HG03175 (cell line): ENCODE results near the gene SAMD11.
A peak's percentile ranks its signal among the peaks of the same experiment; 100 is the strongest.
"Not testable (repeated sequence)": the region's sequence is repeated elsewhere in the genome, so short reads cannot be mapped to it uniquely, and the experiment has no call there.

Experiments
- ATAC-seq: cut with Tn5 transposase; IDR thresholded peaks from one replicate; pipeline ENCODE4 v1.9.1; 2021; ENCODE audit warnings: mild to moderate bottlenecking, moderate library complexity; ENCODE audit not compliant: unreplicated experiment

SAMD11 gene

DNA sequence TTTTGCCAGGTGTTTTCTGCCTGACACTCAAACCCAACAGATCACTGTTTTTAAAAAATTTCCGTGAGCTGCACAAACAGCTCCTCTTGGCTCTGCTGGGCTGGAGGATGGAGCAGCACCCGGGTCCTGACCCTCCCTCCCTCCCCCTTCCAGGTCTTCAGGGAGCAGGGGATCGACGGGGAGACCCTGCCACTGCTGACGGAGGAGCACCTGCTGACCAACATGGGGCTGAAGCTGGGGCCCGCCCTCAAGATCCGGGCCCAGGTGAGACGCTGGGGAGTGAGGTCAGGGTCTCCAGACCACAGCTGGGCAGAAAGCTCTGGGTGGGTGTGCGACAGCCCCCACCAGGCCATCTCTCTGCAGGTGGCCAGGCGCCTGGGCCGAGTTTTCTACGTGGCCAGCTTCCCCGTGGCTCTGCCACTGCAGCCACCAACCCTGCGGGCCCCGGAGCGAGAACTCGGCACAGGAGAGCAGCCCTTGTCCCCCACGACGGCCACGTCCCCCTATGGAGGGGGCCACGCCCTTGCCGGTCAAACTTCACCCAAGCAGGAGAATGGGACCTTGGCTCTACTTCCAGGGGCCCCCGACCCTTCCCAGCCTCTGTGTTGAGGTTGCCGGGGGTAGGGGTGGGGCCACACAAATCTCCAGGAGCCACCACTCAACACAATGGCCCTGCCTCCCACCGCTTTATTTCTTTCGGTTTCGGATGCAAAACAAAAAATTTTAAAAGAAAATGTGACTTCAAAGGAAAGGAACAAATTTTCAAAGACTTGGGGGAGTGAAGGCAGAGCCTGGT, 20.0 kb downstream of the SAMD11 start:
- ATAC-seq = no peak

DNA sequence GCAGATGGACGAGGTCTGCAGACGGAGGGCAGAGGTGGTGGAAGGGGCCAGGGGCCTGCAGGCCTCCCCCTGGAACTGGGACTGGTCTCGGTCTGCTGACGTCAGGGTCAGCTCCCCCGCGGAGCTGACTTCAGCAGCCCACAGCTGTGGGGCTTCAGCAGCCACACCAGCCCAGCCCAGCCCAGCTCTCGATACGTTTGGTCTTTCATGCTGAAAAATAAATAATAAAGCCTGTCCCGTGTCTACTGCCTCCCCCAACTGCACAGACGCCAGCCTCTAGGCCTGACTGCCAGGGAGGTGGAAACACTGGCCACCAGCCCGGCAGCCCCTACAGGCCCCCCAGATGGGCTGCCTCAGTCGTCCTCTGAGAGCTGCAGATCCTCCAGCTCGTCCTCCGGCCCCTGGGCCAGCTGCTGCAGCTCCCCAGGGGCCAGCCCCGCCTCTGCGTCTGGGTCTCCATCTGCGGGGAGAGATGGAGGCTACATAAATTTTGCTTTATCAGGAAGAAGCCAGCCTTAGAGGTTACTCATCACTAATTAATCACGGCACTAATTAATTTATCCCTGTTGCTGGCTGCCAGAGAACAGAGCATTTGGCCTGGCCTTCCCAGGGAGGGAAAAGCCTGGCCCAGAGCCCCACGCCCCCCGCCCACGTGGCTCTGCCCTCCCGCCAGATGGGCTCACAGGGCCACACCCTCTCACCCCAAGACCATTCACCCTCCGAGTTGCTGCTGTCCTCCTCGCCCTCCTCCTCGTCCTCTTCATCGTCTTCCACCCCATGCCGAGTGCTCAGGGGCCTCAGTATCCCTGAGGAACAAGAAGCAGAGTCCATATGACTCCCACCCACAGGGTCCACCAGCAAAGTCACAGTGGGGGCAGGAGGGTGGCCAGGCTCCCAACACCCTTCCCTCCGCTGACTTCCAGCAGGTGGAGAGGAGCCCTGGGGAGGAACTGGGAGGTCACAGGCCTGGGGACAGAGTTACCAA, 20.9 kb downstream of the SAMD11 start:
- no peak for ATAC-seq

DNA sequence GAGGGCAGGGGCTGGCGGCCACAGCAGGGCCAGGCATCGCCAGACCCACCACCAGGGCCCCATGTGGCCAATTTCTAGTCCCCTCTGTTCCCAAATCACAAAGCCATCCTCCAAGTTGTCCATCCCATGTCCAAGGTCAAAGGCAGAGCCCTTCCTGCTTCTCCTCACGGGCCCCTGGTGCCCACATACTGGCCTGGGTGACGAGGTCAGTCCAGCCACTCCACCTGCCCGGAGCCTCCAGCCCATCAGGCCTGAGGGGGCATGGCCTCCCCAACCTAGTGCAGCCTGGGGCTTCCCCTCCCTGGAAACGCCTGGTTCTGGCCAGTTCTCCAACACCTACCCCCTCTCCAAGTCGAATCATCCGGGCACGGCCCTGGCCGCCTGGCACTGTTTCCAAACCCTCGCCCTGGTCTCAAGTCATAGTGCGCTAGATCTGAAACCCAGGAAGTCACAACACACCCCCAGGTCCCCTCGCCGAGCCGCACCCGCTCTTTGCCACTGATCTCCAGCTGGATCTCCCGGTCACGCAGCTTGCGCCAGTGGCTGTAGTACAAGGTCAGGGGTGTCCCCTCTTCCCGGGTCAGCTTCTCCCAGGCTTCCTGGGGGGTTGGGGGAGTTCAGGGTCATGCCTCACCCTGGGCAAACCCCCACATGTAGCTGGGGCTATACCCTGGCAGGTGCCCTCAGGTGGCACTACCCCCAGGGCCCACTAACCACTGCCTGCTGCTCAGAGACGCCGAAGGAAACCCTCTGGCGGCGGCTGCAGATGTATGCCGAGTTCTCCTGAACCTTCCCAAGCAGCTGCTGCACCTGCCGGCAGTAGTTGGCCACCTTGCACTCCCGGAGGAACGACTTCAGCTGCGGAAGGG, 22.2 kb downstream of the SAMD11 start:
- no peak for ATAC-seq

DNA sequence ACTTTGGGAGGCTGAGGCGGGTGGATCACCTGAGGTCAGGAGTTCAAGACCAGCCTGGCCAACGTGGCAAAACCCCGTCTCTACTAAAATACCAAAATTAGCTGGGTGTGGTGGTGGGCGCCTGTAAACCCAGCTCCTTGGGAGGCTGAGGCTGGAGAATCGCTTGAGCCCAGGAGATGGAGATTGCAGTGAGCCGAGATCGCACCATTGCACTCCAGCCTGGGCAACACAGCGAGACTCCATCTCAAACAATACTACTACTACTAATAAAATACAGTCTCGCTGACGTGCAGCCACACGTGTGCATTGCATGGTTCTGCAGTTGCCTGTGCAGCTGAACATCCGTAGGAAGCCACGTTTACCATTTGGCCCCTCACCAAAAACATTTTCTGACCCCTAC, 23.1 kb downstream of the SAMD11 start:
- not testable (repeated sequence) for ATAC-seq

DNA sequence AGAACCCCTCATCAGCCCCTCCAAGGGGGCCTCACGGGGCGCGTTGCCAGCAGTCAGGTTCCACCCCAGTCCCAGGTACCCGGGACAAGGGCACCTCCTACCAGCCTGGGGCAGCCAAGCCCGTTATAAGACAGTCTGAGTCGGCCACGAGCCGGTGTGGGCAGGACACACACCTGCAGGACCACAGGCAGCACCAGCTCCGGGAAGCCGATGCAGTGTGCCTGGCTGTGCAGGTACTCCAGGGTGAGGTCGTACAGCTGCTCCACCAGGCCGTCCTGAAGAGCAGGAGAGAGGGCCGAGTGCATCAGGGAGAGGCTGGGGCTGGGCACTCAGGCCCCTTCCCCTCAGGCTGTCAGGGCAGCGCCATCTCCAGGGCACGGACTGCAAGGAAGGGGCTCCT, 24.2 kb downstream of the SAMD11 start:
- ATAC-seq = no peak

GRCh38 chr1:950268-950667, 26.5 kb downstream of the SAMD11 start:
- no peak for ATAC-seq

DNA sequence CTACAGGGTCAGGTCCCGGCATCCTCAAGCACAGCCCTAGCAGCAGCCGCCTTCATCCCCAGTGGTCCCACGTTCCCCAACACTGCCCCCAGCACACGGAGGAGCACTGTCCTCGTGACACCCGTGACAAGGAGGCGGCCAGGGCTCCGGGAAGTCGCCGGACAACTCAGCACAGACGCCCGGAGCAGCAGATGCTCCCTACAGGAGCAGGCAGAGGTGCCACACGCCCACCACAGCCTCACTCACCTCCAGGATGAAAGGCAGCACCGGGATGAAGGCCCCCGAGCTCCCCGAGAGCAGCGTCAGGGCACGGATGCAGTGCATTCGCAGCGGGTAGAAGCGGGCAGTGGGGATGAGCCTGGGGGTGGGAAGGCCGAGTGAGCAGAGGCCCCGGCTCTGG, 27.2 kb downstream of the SAMD11 start:
- ATAC-seq = no peak

DNA sequence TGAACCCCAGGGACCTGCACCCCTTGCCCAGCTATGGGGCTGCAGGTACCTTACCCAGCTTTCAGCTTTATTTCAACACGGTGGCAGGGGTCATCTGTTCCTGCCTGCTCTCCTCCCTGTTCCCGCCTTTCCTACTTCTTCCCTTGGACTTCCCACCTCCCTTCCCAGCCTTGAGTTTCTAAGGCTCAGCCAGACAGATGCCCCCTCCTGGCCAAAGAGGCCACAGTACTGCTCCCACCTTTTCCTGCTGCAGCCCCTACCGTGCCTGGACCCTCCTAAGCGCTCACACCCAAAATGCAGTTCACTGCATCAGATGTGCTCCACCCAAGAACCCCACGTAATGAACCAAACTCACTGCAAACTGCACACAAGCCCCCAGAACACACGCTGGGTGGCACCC, 27.6 kb downstream of the SAMD11 start:
- ATAC-seq = no peak

GRCh38 chr1:952201-952600, 28.5 kb downstream of the SAMD11 start:
- no peak for ATAC-seq

- no peak for ATAC-seq
Observed at GRCh38 chr1:952603-953002, 28.9 kb downstream of the SAMD11 start.

DNA sequence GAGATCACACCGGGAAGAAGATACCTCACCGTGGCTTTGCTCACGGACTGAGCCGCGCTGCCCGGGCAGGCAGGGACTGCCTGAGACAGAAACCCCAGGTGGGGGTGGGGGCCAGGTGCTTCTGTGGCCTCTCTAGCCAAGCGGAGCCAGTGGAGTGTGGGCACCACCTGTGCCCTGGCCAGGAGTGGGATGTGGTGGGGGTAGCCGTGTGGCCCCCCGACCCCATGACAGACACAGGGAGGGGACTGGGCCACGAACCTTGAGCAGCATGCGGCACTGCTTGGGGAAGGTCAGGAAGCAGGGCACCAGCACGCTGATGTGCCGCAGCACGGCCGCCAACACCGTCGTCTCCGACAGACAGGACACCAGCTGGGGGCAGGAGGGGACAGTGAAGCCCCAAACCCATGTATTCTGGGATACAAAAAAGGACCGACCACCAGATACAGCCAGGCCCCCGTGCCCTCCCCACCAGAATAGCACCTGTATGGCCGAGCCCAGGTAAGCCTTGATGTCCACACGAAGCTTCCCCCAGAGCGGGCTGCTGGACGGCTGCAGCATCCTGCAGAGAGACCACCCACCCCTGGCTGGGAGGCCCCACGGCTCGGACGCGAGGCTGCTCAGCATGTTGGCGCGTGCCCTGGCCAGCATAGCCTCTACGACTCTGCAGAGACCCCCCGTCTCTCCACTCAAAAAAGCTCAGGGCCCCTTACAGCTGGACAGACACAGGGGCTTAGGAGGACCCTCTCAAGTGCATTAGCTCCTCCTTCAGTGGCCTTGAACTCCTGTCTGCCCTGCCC, 30.0 kb downstream of the SAMD11 start:
- no peak for ATAC-seq

DNA sequence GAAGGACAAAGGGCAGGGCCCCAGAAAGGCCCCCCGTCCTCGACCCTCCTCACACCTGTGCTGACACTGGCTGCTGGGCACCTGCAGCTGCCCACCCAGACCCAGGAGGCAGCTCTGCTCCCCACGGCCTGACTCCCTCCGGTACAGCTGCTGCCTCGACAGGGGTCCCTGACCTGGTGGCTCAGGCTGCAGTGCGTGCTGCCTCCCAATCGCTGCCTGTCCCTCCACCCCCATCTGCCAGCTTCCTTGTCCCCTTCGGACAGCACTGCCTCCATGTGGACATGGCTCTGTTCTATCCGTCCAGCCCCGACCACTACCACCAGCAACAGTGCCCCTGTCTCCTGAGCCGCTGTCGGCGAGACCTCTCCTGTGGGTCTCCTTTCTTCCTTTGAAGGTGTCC, 31.2 kb downstream of the SAMD11 start:
- ATAC-seq = no peak

- no peak for ATAC-seq
Observed at GRCh38 chr1:955474-955873, 31.8 kb downstream of the SAMD11 start.

DNA sequence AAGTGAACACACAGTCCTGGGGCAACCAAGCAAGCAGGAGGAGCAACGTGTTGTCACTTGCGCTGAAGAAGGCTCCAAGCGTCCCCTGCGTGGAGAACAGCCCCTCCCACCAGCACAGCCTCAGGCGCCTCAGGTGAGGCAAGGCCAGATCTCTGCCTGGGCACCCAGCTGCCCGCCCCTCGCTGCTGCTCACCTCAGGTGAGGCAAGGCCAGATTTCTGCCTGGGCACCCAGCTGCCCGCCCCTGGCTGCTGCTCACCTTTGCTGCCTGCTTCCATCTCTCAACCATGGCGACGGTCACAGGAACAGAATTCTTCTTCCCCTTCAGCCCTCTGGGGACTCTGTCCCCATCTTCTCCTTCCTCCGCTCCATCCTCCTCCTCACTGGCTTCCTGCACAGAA, 32.9 kb downstream of the SAMD11 start:
- ATAC-seq = no peak

- ATAC-seq = peak; percentile 78
Observed at GRCh38 chr1:958823-959730, 35.4 kb downstream of the SAMD11 start, which contains the start of gene NOC2L. Gene NOC2L, minus strand, starts transcription at chr1:959256. Its CDS starts 16 bp downstream, at chr1:959240.

DNA sequence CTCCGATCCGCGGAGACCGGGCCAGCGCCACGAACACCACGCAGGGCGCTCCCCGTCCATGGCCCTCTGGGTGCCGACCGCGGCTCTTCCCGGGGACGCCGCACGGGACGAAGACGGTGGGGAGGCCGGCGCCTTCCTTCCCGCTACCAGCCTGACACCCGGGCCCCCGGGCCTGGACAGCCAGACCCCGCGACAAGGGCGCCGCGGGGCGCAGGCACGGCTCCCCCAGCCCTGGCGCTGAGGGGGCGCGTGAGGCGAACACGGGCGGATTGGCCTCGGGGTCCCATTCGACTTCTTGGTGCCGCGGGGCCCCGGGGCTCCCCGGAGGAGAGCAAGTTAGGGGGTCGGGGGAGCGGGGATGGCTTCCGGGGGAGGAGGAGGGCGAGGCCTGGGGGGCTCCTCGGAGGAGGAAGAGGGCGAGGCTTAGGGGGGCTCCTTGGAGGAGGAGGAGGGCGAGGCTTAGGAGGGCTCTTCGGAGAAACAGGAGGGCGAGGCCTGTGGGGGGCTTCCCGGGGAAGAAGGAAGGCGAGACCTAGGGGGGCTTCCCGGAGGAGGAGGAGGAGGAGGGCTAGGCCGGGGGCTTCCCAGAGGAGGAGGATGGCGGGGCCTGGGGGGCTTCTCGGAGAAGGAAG, 36.1 kb downstream of the SAMD11 start:
- ATAC-seq = no peak

- ATAC-seq = no peak
Observed at GRCh38 chr1:960363-961131, 36.8 kb downstream of the SAMD11 start, which contains the start of gene KLHL17. Gene KLHL17, plus strand, starts transcription at chr1:960584. Its CDS starts 110 bp downstream, at chr1:960694.
